G401.6 (cell line): ENCODE results near the gene NEU4.

Source experiments
- FAIRE-seq: peaks from 2 replicates; lab custom pipeline; 2012; peaks lifted over from hg19 to GRCh38; lab: Jason Lieb, UNC

Gene NEU4

DNA sequence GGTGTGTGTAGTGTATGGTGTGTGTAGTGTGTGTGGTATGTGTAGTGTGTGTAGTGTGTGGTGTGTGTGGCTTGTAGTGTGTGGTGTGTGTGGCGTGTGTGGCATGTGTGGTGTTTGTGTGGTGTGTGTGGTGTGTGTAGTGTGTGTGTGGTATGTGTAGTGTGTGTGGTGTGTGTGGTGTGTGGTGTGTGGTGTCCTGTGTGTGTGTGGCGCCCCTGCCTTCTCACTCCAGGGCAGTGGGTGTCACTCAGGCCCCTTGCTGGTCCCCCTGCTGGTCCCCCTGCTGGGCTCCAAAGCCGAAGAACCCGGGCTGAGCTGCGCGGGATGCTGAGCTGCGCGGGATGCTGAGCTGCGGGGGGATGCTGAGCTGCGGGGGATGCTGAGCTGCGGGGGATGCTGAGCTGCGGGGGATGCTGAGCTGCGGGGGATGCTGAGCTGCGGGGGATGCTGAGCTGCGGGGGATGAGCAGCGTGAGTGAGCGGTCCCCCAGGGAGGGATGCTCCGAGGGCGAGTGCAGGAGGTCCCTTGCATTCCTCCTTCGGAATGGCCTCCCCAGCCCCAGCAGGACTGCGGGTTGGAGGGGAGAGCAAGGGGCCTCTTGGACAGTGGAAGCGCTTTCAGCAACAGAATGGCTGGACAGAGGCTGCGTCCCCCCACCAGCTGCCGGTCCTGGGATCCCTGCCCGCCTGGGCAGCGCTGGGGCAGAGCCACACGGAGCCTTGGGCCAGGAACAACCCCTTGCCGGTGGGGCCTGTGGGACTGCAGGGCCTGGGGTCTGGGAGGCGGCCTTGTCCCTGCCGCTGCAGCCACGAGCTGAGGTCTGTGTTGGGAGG is 57.2 kb downstream of the NEU4 start:
- FAIRE-seq: no peak
